H9 (cell line): ENCODE results near the gene MED15. TPM values are rescaled to one million over a fixed set of nuclear protein-coding genes. Genes with fewer than 3 reads are reported as not detected.

Experiments
- DNase-seq: peaks from one replicate; pipeline ENCODE4 v3.0.0-alpha.2; 2017
- H2AFZ ChIP-seq: one replicate; pipeline ENCODE4 v1.6.1; 2013; ENCODE audit warnings: mild to moderate bottlenecking, low read length, control low read depth, moderate library complexity
- H2AK5ac ChIP-seq: 2 replicates; pipeline ENCODE4 v1.6.1; 2013; ENCODE audit warnings: low read length, control low read depth, mixed read lengths; ENCODE audit not compliant: insufficient read length
- H2BK120ac ChIP-seq: one replicate; pipeline ENCODE4 v1.6.1; 2013; ENCODE audit warnings: low read depth, mild to moderate bottlenecking, low read length, control low read depth, inconsistent platforms; ENCODE audit not compliant: poor library complexity, severe bottlenecking
- H2BK12ac ChIP-seq: 2 replicates; pipeline ENCODE4 v1.6.1; 2013; ENCODE audit warnings: low read length, control low read depth, mixed read lengths, low read depth; ENCODE audit not compliant: insufficient read length
- H2BK15ac ChIP-seq: 2 replicates; pipeline ENCODE4 v1.6.1; 2013; ENCODE audit warnings: low read depth, low read length, control low read depth
- H2BK20ac ChIP-seq: one replicate; pipeline ENCODE4 v1.6.1; 2013; ENCODE audit warnings: low read depth, mild to moderate bottlenecking, low read length, control low read depth, inconsistent platforms; ENCODE audit not compliant: poor library complexity, severe bottlenecking
- H2BK5ac ChIP-seq: 2 replicates; pipeline ENCODE4 v1.6.1; 2013; ENCODE audit warnings: low read length, control low read depth, mixed read lengths; ENCODE audit not compliant: insufficient read length
- H3K14ac ChIP-seq: 2 replicates; pipeline ENCODE4 v1.6.1; 2013; ENCODE audit warnings: low read length, control low read depth; ENCODE audit not compliant: insufficient read depth
- H3K18ac ChIP-seq: 2 replicates; pipeline ENCODE4 v1.6.1; 2013; ENCODE audit warnings: low read depth, mild to moderate bottlenecking, mixed read lengths, low read length, control low read depth; ENCODE audit not compliant: insufficient read length
- H3K23ac ChIP-seq: 2 replicates; pipeline ENCODE4 v1.6.1; 2013; ENCODE audit warnings: low read length, control low read depth, mixed read lengths, low read depth; ENCODE audit not compliant: insufficient read length
- H3K23me2 ChIP-seq: 2 replicates; pipeline ENCODE4 v1.6.1; 2013; ENCODE audit warnings: low read depth, mild to moderate bottlenecking, mixed read lengths, low read length, control low read depth; ENCODE audit not compliant: insufficient read length, poor library complexity, severe bottlenecking
- H3K27ac ChIP-seq: 2 replicates; pipeline ENCODE4 v1.5.1; 2013; ENCODE audit warnings: low read length, control low read depth, mixed read lengths, low read depth; ENCODE audit not compliant: insufficient read length
- H3K27me3 ChIP-seq: 2 replicates; pipeline ENCODE4 v1.6.1; 2013; ENCODE audit warnings: low read length, control low read depth, inconsistent platforms; ENCODE audit not compliant: insufficient read depth
- H3K4ac ChIP-seq: 2 replicates; pipeline ENCODE4 v1.6.1; 2013; ENCODE audit warnings: low read depth, mild to moderate bottlenecking, control low read depth, inconsistent platforms, low read length, moderate library complexity
- H3K4me1 ChIP-seq: 2 replicates; pipeline ENCODE4 v1.6.1; 2013; ENCODE audit warnings: low read length, control low read depth, inconsistent platforms; ENCODE audit not compliant: insufficient read depth
- H3K4me2 ChIP-seq: 2 replicates; pipeline ENCODE4 v1.6.1; 2013; ENCODE audit warnings: low read length, control low read depth, mixed read lengths; ENCODE audit not compliant: insufficient read length, insufficient read depth
- H3K56ac ChIP-seq: 2 replicates; pipeline ENCODE4 v1.6.1; 2013; ENCODE audit warnings: low read depth, mild to moderate bottlenecking, mixed read lengths, low read length, control low read depth; ENCODE audit not compliant: insufficient read length
- H3K79me1 ChIP-seq: 2 replicates; pipeline ENCODE4 v1.6.1; 2013; ENCODE audit warnings: low read depth, mild to moderate bottlenecking, moderate library complexity, low read length, control low read depth, inconsistent platforms; ENCODE audit not compliant: insufficient read depth, poor library complexity, severe bottlenecking
- H3K79me2 ChIP-seq: 2 replicates; pipeline ENCODE4 v1.6.1; 2013; ENCODE audit warnings: low read length, control low read depth, inconsistent platforms; ENCODE audit not compliant: insufficient read depth
- H3K9ac ChIP-seq: 2 replicates; pipeline ENCODE4 v1.6.1; 2013; ENCODE audit warnings: low read length, control low read depth, mixed read lengths; ENCODE audit not compliant: insufficient read length; ENCODE audit errors: extremely low read depth
- H3K9me3 ChIP-seq: one replicate; pipeline ENCODE4 v1.6.1; 2013; ENCODE audit warnings: low read depth, low read length, inconsistent platforms; ENCODE audit not compliant: control insufficient read depth
- H3T11ph ChIP-seq: one replicate; pipeline ENCODE4 v1.6.1; 2013; ENCODE audit warnings: mild to moderate bottlenecking, low read length, control low read depth, inconsistent platforms
- H4K20me1 ChIP-seq: one replicate; pipeline ENCODE4 v1.6.1; 2013; ENCODE audit not compliant: control insufficient read depth, insufficient read length, insufficient read depth
- H4K5ac ChIP-seq: 2 replicates; pipeline ENCODE4 v1.6.1; 2013; ENCODE audit warnings: low read depth, mild to moderate bottlenecking, mixed read lengths, low read length, control low read depth; ENCODE audit not compliant: insufficient read length
- H4K8ac ChIP-seq: replicated peaks from 2 replicates; pipeline ENCODE4 v1.6.1; 2013; ENCODE audit warnings: low read length, control low read depth, mixed read lengths, low read depth; ENCODE audit not compliant: insufficient read length
- H4K91ac ChIP-seq: 2 replicates; pipeline ENCODE4 v1.6.1; 2013; ENCODE audit warnings: low read depth, mild to moderate bottlenecking, moderate library complexity, mixed read lengths, low read length, control low read depth; ENCODE audit not compliant: insufficient read length
- H3K27ac Mint-ChIP-seq, 3 experiments: 2 replicates in 2 of 3; 3 replicates in 1 of 3; pipeline ENCODE4 v1.8.0; 2020 to 2021; ENCODE audit warnings: mixed read lengths in 3 of 3, mild to moderate bottlenecking in 1 of 3, moderate library complexity in 1 of 3
- H3K27me3 Mint-ChIP-seq: 2 replicates; pipeline ENCODE4 v1.8.0; 2021; ENCODE audit warnings: low read depth, mild to moderate bottlenecking, moderate library complexity, mixed read lengths
- H3K36me3 Mint-ChIP-seq, 3 experiments: 2 replicates in 2 of 3; 3 replicates in 1 of 3; pipeline ENCODE4 v1.8.0; 2020 to 2021; ENCODE audit warnings: low read depth in 3 of 3, mixed read lengths in 3 of 3; ENCODE audit not compliant: insufficient read depth in 1 of 3
- H3K4me1 Mint-ChIP-seq, 2 experiments: 2 replicates each; pipeline ENCODE4 v1.8.0; 2020; ENCODE audit warnings: mixed read lengths in 2 of 2
- H3K4me3 Mint-ChIP-seq, 2 experiments: 2 replicates in 1 of 2; 3 replicates in 1 of 2; pipeline ENCODE4 v1.8.0; 2020 to 2021; ENCODE audit warnings: mild to moderate bottlenecking in 2 of 2, mixed read lengths in 2 of 2, moderate library complexity in 1 of 2
- H3K9me3 Mint-ChIP-seq, 2 experiments: 2 replicates in 1 of 2; 3 replicates in 1 of 2; pipeline ENCODE4 v1.8.0; 2020; ENCODE audit warnings: mild to moderate bottlenecking in 2 of 2, mixed read lengths in 2 of 2, moderate library complexity in 1 of 2
- CTCF ChIP-seq: fragments of 200-600 bp; sonication (generic); conservative IDR thresholded peaks from 3 replicates; pipeline ENCODE4 v1.8.0; 2021; ENCODE audit warnings: antibody characterized with exemption, mild to moderate bottlenecking
- WGBS: extraction: QIAGEN DNeasy Blood & Tissue Kit; methylation state at CpG from one replicate; pipeline ENCODE4 v1.1.7; 2013; ENCODE audit warnings: missing lambda C conversion rate, low lambda C conversion rate, mixed read lengths; ENCODE audit not compliant: insufficient read length; ENCODE audit errors: extremely low coverage; 5-methylcytosine and 5-hydroxymethylcytosine counted together
- total RNA-seq: library from RNA; stranded (reverse); gene quantifications from 2 replicates; pipeline ENCODE4 v1.2.1, GENCODE V29; 2021

Gene MED15
- total RNA-seq, 1 experiment from 2014 or later = 47.4 TPM

GRCh38 chr22:20615533-20616450 lies 108.4 kb downstream of the MED15 start:
- H3K9ac ChIP-seq = no peak overlapping the region
- no peaks in the 10 kb centered on the region for H3K4me1 ChIP-seq
- no peak overlapping the region for H4K8ac ChIP-seq
- H2BK15ac ChIP-seq = no peak overlapping the region
- H2BK12ac ChIP-seq = no peak overlapping the region
- no peak overlapping the region for H4K91ac ChIP-seq
- Mint-ChIP-seq H3K27me3 (no peaks in the 10 kb centered on the region), H3K4me1 (no peaks in the 10 kb centered on the region), H3K27ac (no peak overlapping the region), H3K4me3 (no peak overlapping the region), H3K36me3 (no peaks in the 10 kb centered on the region; a peak in 1 of 7 replicates), H3K9me3 (no peaks in the 10 kb centered on the region)
- no CpG with 5 or more reads among the region's 19 CpGs for WGBS
- no peak for TF ChIP-seq CTCF
- no peaks in the 10 kb centered on the region for H3K27me3 ChIP-seq
- no peak overlapping the region for H3K27ac ChIP-seq
- no peak overlapping the region for H3K4ac ChIP-seq
- no peak overlapping the region for H3K56ac ChIP-seq
- H2AFZ ChIP-seq = no peak overlapping the region
- H3T11ph ChIP-seq = no peak overlapping the region
- no peaks in the 10 kb centered on the region for H3K79me1 ChIP-seq
- H2BK120ac ChIP-seq = no peak overlapping the region
- H2BK5ac ChIP-seq = no peak overlapping the region
- H2AK5ac ChIP-seq = no peak overlapping the region
- no peak overlapping the region for H3K14ac ChIP-seq
- H3K23ac ChIP-seq = no peak overlapping the region
- no peaks in the 10 kb centered on the region for H3K9me3 ChIP-seq
- no peaks in the 10 kb centered on the region for H4K20me1 ChIP-seq
- no peak overlapping the region for H3K4me2 ChIP-seq
- H4K5ac ChIP-seq = no peak overlapping the region
- no peak for DNase-seq
- no peak overlapping the region for H3K18ac ChIP-seq
- no peaks in the 10 kb centered on the region for H3K79me2 ChIP-seq
- H3K23me2 ChIP-seq = no peaks in the 10 kb centered on the region
- no peak overlapping the region for H2BK20ac ChIP-seq
